Measurements from ENCODE around the gene PRKCB. TPM values are rescaled to one million over a fixed set of nuclear protein-coding genes. Genes with fewer than 3 reads are reported as not detected.

Gene PRKCB
- polyA plus RNA-seq, 3 donors = 57.4 to 87.4 (median 75.5) TPM

- WGBS (ENCODE audit: insufficient coverage) = no CpG with 5 or more reads among the region's 3 CpGs
- Mint-ChIP-seq H3K36me3 (peaks cover 74 to 81% of the 10 kb centered on the region in 2 donors), H3K4me1 (no peaks in the 10 kb centered on the region), H3K4me3 (no peak overlapping the region), H3K9me3 (peaks cover 0 to 2% (median 0%) of the 10 kb centered on the region in 7 donors), H3K27me3 (ENCODE audit: low read depth in 3 of 3) (peaks cover 0 to 3% (median 0%) of the 10 kb centered on the region in 3 donors), H3K27ac (no peak overlapping the region)
- DNase-seq = no peak
- TF ChIP-seq CTCF (IDR thresholded peaks at IDR 0.05) = no peak
- H3K9ac ChIP-seq (ENCODE audit: insufficient read depth, low read length, poor library complexity, severe bottlenecking) = no peak overlapping the region
- H3K79me2 ChIP-seq (ENCODE audit: insufficient read depth, low read length) = no peaks in the 10 kb centered on the region
- no peaks in the 10 kb centered on the region for H3K4me1 ChIP-seq (ENCODE audit: control insufficient read depth in 1 of 2, insufficient read depth in 2 of 2, low read length in 2 of 2)
- intact Hi-C loops (cut with micrococcal nuclease) = no loop called here
- peaks cover 36 to 95% of the 10 kb centered on the region in 2 donors for H3K36me3 ChIP-seq (replicated peaks in 1 of 2; ENCODE audit: control insufficient read depth in 1 of 2, insufficient read depth in 2 of 2, low read length in 2 of 2)
- H4K20me1 ChIP-seq (ENCODE audit: insufficient read depth, low read length) = peaks cover 94% of the 10 kb centered on the region
- no peak overlapping the region for H3K4me2 ChIP-seq (replicated peaks; ENCODE audit: extremely low read depth, low read length, poor library complexity, severe bottlenecking)
- H3K9me3 ChIP-seq (replicated peaks in 1 of 2; ENCODE audit: control insufficient read depth in 1 of 2, insufficient read depth in 1 of 2, low read length in 2 of 2) = no peaks in the 10 kb centered on the region
- no peak overlapping the region for H3K27ac ChIP-seq (ENCODE audit: low read depth in 1 of 2, low read length in 2 of 2)
- H3K4me3 ChIP-seq (replicated peaks in 1 of 3; ENCODE audit: low read depth in 2 of 3, low read length in 3 of 3) = no peak overlapping the region
- H3K27me3 ChIP-seq (ENCODE audit: control insufficient read depth in 2 of 2, insufficient read depth in 2 of 2, low read length in 2 of 2) = no peaks in the 10 kb centered on the region
- no peak overlapping the region for H2AFZ ChIP-seq (ENCODE audit: insufficient read depth, low read depth, low read length, poor library complexity, severe bottlenecking)
These were observed 310.1 kb downstream of the PRKCB start for GRCh38 chr16:24145927-24146326.

DNA sequence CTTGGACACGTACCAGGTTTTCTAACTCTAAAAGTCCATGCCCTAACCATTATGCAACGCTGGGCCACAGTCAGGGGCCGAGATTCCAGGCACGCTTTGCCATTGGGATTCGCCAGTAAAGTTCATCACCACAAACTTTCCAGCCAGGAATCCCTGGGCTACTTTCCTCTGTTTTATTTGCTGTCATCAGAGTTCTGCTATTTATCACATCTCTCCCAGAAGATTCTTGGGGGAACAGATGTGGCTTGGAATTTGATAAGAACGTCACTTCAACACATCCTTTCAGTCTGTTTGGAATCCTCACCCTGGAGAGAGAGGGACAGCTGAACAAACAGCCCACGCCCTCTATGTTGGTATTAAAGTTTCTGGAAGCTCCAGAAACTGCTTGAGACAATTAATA is 310.7 kb downstream of the PRKCB start:
- Histone ChIP-seq H3K27ac (ENCODE audit: low read depth in 1 of 2, low read length in 2 of 2) (no peak overlapping the region), H3K4me1 (ENCODE audit: control insufficient read depth in 1 of 2, insufficient read depth in 2 of 2, low read length in 2 of 2) (no peaks in the 10 kb centered on the region), H3K9ac (ENCODE audit: insufficient read depth, low read length, poor library complexity, severe bottlenecking) (no peak overlapping the region), H4K20me1 (ENCODE audit: insufficient read depth, low read length) (peaks cover 94% of the 10 kb centered on the region), H3K4me2 (replicated peaks; ENCODE audit: extremely low read depth, low read length, poor library complexity, severe bottlenecking) (no peak overlapping the region), H2AFZ (ENCODE audit: insufficient read depth, low read depth, low read length, poor library complexity, severe bottlenecking) (no peak overlapping the region), H3K4me3 (replicated peaks in 1 of 3; ENCODE audit: low read depth in 2 of 3, low read length in 3 of 3) (no peak overlapping the region), H3K36me3 (replicated peaks in 1 of 2; ENCODE audit: control insufficient read depth in 1 of 2, insufficient read depth in 2 of 2, low read length in 2 of 2) (peaks cover 36 to 95% of the 10 kb centered on the region in 2 donors), H3K9me3 (replicated peaks in 1 of 2; ENCODE audit: control insufficient read depth in 1 of 2, insufficient read depth in 1 of 2, low read length in 2 of 2) (no peaks in the 10 kb centered on the region), H3K79me2 (ENCODE audit: insufficient read depth, low read length) (no peaks in the 10 kb centered on the region), H3K27me3 (ENCODE audit: control insufficient read depth in 2 of 2, insufficient read depth in 2 of 2, low read length in 2 of 2) (no peaks in the 10 kb centered on the region)
- DNase-seq = no peak
- 92% methylated on average over 5 of the region's 7 CpGs for WGBS (ENCODE audit: insufficient coverage)
- Mint-ChIP-seq H3K9me3 (peaks cover 0 to 2% (median 0%) of the 10 kb centered on the region in 7 donors), H3K36me3 (peaks cover 73 to 81% of the 10 kb centered on the region in 2 donors), H3K27me3 (ENCODE audit: low read depth in 3 of 3) (peaks cover 0 to 3% (median 0%) of the 10 kb centered on the region in 3 donors), H3K27ac (no peak overlapping the region), H3K4me3 (no peak overlapping the region), H3K4me1 (no peaks in the 10 kb centered on the region)
- no peak for TF ChIP-seq CTCF (IDR thresholded peaks at IDR 0.05)
- intact Hi-C loops (cut with micrococcal nuclease) = no loop called here

Measured in CD14-positive monocyte (primary cell).